Neural progenitor cell (in vitro differentiated cells): ENCODE results near the gene TLCD1. TPM values are rescaled to one million over a fixed set of nuclear protein-coding genes. Genes with fewer than 3 reads are reported as not detected.

Experiments used
- DNase-seq: peaks from one replicate; pipeline ENCODE4 v3.0.0-alpha.2; 2016; ENCODE audit warnings: low spot score
- H2AFZ ChIP-seq: fragments of 200-600 bp; sonication (generic); replicated peaks from 2 replicates; pipeline ENCODE4 v1.6.1; 2016; ENCODE audit warnings: antibody characterized with exemption
- H3F3A ChIP-seq: fragments of 200-600 bp; sonication (generic); 2 replicates; pipeline ENCODE4 v1.6.1; 2016; ENCODE audit warnings: antibody characterized with exemption, low read depth
- H3K27ac ChIP-seq: fragments of 200-600 bp; sonication (generic); 2 replicates; pipeline ENCODE4 v1.5.1; 2016; ENCODE audit warnings: mild to moderate bottlenecking
- H3K27me3 ChIP-seq: fragments of 200-600 bp; sonication (generic); 2 replicates; pipeline ENCODE4 v1.6.1; 2016; ENCODE audit warnings: mild to moderate bottlenecking, moderate library complexity
- H3K36me3 ChIP-seq: fragments of 200-600 bp; sonication (generic); 2 replicates; pipeline ENCODE4 v1.5.1; 2016
- H3K4me1 ChIP-seq: fragments of 200-600 bp; sonication (generic); 2 replicates; pipeline ENCODE4 v1.6.1; 2016; ENCODE audit warnings: mixed run types
- H3K4me2 ChIP-seq: fragments of 200-600 bp; sonication (generic); 2 replicates; pipeline ENCODE4 v1.6.1; 2016
- H3K4me3 ChIP-seq: fragments of 200-600 bp; sonication (generic); 2 replicates; pipeline ENCODE4 v1.5.1; 2016
- H3K79me2 ChIP-seq: fragments of 200-600 bp; sonication (generic); 2 replicates; pipeline ENCODE4 v1.6.1; 2016; ENCODE audit warnings: low read depth
- H3K9ac ChIP-seq: fragments of 200-600 bp; sonication (generic); 2 replicates; pipeline ENCODE4 v1.6.1; 2016
- H3K9me3 ChIP-seq: fragments of 200-600 bp; sonication (generic); 2 replicates; pipeline ENCODE4 v1.5.1; 2016; ENCODE audit warnings: low read depth
- H4K20me1 ChIP-seq: fragments of 200-600 bp; sonication (generic); 2 replicates; pipeline ENCODE4 v1.6.1; 2016; ENCODE audit warnings: low read depth
- H3K27ac Mint-ChIP-seq: 3 replicates; pipeline ENCODE4 v1.8.0; 2021; ENCODE audit warnings: mixed read lengths
- H3K27me3 Mint-ChIP-seq: 2 replicates; pipeline ENCODE4 v1.8.0; 2022; ENCODE audit warnings: low read depth, mild to moderate bottlenecking, inconsistent platforms, moderate library complexity, mixed read lengths; ENCODE audit not compliant: insufficient read depth
- H3K36me3 Mint-ChIP-seq: 3 replicates; pipeline ENCODE4 v1.8.0; 2021; ENCODE audit warnings: mixed read lengths
- H3K4me1 Mint-ChIP-seq: 3 replicates; pipeline ENCODE4 v1.8.0; 2021; ENCODE audit warnings: mixed read lengths
- H3K4me3 Mint-ChIP-seq: 3 replicates; pipeline ENCODE4 v1.8.0; 2021; ENCODE audit warnings: mild to moderate bottlenecking, moderate library complexity, mixed read lengths
- H3K9me3 Mint-ChIP-seq: 3 replicates; pipeline ENCODE4 v1.8.0; 2020; ENCODE audit warnings: mixed read lengths
- CTCF ChIP-seq: fragments of 200-600 bp; sonication (generic); IDR thresholded peaks from 2 replicates; pipeline ENCODE4 v1.5.1; 2017; ENCODE audit warnings: antibody characterized with exemption, mild to moderate bottlenecking
- EZH2 ChIP-seq: fragments of 200-600 bp; sonication (generic); IDR thresholded peaks from 2 replicates; pipeline ENCODE4 v1.6.1; 2017; ENCODE audit warnings: antibody characterized with exemption, mild to moderate bottlenecking, moderate library complexity
- EZH2phosphoT487 ChIP-seq: fragments of 200-600 bp; sonication (generic); IDR thresholded peaks from 2 replicates; pipeline ENCODE4 v1.6.1; 2017; ENCODE audit warnings: antibody characterized with exemption
- total RNA-seq: library from RNA; depleted of rRNA; stranded (reverse); fragments of >200 nt; gene quantifications from 2 replicates; pipeline ENCODE4 v1.2.3, GENCODE V29; 2015; ENCODE audit warnings: low replicate concordance

The TLCD1 gene
- total RNA-seq, 1 donor from 2014 or later, result 13.4 TPM

GRCh38 chr17:28760601-28761562 lies 34.8 kb upstream of the TLCD1 start:
- Histone ChIP-seq H3K27ac (peak overlapping the region; percentile 87), H3K4me2 (peak overlapping the region; percentile 65), H3F3A (peaks cover 57% of the 10 kb centered on the region)

DNA sequence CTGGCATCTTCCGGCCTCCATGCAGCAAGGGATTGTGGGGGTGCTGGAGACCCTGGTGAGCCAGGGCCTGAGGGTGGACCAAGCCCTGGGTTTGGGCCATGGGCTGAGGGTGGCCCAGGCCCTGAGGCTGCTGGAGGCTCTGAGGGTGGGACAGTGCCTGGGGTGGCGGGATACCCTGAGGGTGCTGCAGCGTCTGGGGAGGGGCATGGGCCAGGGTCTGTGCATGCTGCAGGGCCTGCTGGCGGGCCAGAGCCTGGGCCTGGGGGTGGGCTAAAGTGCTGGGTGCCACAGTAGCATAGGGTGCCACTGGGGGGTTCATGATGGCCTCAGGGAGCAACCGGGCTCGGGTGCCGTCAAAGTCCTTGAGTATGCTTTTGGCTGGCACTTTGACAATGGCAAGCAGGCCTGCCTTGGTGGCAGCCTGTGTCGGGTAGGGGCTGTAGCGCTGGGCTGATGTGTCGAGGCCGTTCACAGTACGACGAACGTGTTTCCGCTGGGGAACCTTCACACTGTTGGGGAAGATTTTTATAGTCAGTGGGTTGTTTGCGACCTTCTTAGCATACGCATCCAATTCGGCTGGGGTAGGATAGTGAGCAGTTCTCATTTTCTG lies 33.3 kb upstream of the TLCD1 start:
- H3K36me3 ChIP-seq, result no peaks in the 10 kb centered on the region
- H3K9me3 Mint-ChIP-seq, result no peaks in the 10 kb centered on the region
- H3K9ac ChIP-seq, result no peak overlapping the region
- no peak overlapping the region for H3K27ac ChIP-seq
- H4K20me1 ChIP-seq, result peaks cover 65% of the 10 kb centered on the region
- H2AFZ ChIP-seq, result no peak overlapping the region
- TF ChIP-seq EZH2phosphoT487 (no peak), CTCF (no peak), EZH2 (no peak)
- peaks cover 21% of the 10 kb centered on the region for H3K4me1 ChIP-seq
- no peak overlapping the region for H3K4me3 ChIP-seq
- H3K27me3 Mint-ChIP-seq, result peaks cover 3% of the 10 kb centered on the region
- H3K9me3 ChIP-seq, result no peaks in the 10 kb centered on the region
- peaks cover 44% of the 10 kb centered on the region for H3F3A ChIP-seq
- H3K79me2 ChIP-seq, result peaks cover 31% of the 10 kb centered on the region
- no peak overlapping the region for H3K27ac Mint-ChIP-seq
- peaks cover 31% of the 10 kb centered on the region for H3K4me1 Mint-ChIP-seq
- peak overlapping the region; percentile 21 for H3K4me3 Mint-ChIP-seq
- no peaks in the 10 kb centered on the region for H3K27me3 ChIP-seq
- no peak overlapping the region for H3K4me2 ChIP-seq
- DNase-seq, result no peak
- peaks cover 25% of the 10 kb centered on the region for H3K36me3 Mint-ChIP-seq

More at GRCh38 chr17:28760601-28761562, 34.8 kb upstream of the TLCD1 start:
- Histone ChIP-seq H3K9ac (no peak overlapping the region), H2AFZ (no peak overlapping the region), H3K4me1 (peaks cover 21% of the 10 kb centered on the region), H3K79me2 (peaks cover 31% of the 10 kb centered on the region), H3K36me3 (no peaks in the 10 kb centered on the region), H3K4me3 (peak overlapping the region; percentile 2), H4K20me1 (peaks cover 73% of the 10 kb centered on the region), H3K9me3 (no peaks in the 10 kb centered on the region), H3K27me3 (no peaks in the 10 kb centered on the region)
- Mint-ChIP-seq H3K27me3 (peaks cover 3% of the 10 kb centered on the region), H3K27ac (peak overlapping the region; percentile 57), H3K36me3 (peaks cover 31% of the 10 kb centered on the region), H3K4me3 (peak overlapping the region; percentile 48), H3K9me3 (no peaks in the 10 kb centered on the region), H3K4me1 (peaks cover 31% of the 10 kb centered on the region)
- DNase-seq, result peak; percentile 64
- no peak for TF ChIP-seq CTCF
- no peak for TF ChIP-seq EZH2phosphoT487
- no peak for TF ChIP-seq EZH2

DNA sequence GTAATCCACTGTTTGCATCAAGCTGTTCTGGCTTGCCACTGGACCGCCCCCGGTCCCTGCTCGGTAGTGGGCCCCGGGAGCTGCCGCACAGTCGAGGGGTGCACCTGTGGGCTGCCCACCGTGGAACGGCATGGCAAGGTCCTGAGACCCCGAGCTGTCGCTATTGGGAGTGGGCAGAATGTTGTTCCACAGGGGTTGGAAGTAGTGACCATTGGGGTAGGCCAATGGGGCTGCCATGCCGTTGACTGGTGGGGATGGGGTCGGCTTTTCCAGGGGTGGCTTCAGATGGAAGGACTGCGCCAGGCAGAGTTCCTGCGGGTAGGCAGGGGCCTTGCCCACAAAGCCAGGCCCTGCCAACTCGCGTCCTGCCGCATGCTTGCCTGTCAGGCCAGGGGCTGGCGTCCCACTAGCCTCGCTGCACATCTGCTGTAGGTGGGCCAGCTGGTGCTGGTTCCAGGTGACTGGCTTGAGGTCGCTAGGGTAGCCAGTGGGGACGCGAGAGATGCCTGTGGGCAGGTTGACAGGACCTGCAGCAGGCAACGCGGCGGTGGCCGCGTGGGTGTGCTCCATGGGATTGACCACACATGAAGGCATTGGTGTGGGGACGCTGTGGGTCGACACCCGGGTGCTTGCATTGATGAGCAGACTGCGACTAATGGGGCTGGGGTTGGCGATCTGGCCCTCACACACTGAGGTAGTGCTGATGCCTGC lies 32.5 kb upstream of the TLCD1 start:
- Histone ChIP-seq H4K20me1 (peaks cover 57% of the 10 kb centered on the region), H3K79me2 (peaks cover 27% of the 10 kb centered on the region), H3K4me3 (no peak overlapping the region), H3K36me3 (no peaks in the 10 kb centered on the region), H3K4me1 (peaks cover 21% of the 10 kb centered on the region), H3K9me3 (no peaks in the 10 kb centered on the region), H3K4me2 (no peak overlapping the region), H3K9ac (no peak overlapping the region), H3K27me3 (no peaks in the 10 kb centered on the region), H3F3A (peaks cover 36% of the 10 kb centered on the region), H3K27ac (no peak overlapping the region), H2AFZ (no peak overlapping the region)
- DNase-seq, result no peak
- TF ChIP-seq EZH2phosphoT487, result no peak
- TF ChIP-seq EZH2, result no peak
- TF ChIP-seq CTCF, result no peak
- H3K4me1 Mint-ChIP-seq, result peaks cover 29% of the 10 kb centered on the region
- peaks cover 3% of the 10 kb centered on the region for H3K27me3 Mint-ChIP-seq
- H3K4me3 Mint-ChIP-seq, result peak overlapping the region; percentile 21
- peaks cover 22% of the 10 kb centered on the region for H3K36me3 Mint-ChIP-seq
- H3K27ac Mint-ChIP-seq, result no peak overlapping the region
- H3K9me3 Mint-ChIP-seq, result no peaks in the 10 kb centered on the region
